Activated naive CD4-positive, alpha-beta T cell treated with anti-CD3 and anti-CD28 coated beads, Interleukin-2, amount 10 ng/mL, durations not matched to agents 7 days and 5 days (primary cell): Measurements from ENCODE around the gene TLR10.

Source experiments
- CTCF ChIA-PET: fragments of 350-600 bp; sonication (Branson Sonifier 250); formaldehyde crosslinking; loops from one replicate; lab custom pipeline; 2021; ENCODE audit warnings: antibody characterized with exemption; lab: Charles Lee
- DNase-seq: peaks from one replicate; pipeline ENCODE4 v3.0.0-alpha.2; 2020
- H3K27ac Mint-ChIP-seq: one replicate; pipeline ENCODE4 v1.8.0; 2021; ENCODE audit warnings: mild to moderate bottlenecking, moderate library complexity, mixed read lengths
- H3K27me3 Mint-ChIP-seq: one replicate; pipeline ENCODE4 v1.8.0; 2021; ENCODE audit warnings: mild to moderate bottlenecking, mixed read lengths
- H3K36me3 Mint-ChIP-seq: one replicate; pipeline ENCODE4 v1.8.0; 2021; ENCODE audit warnings: mixed read lengths
- H3K4me1 Mint-ChIP-seq: one replicate; pipeline ENCODE4 v1.8.0; 2021; ENCODE audit warnings: mixed read lengths
- H3K4me3 Mint-ChIP-seq: one replicate; pipeline ENCODE4 v1.8.0; 2021; ENCODE audit warnings: mild to moderate bottlenecking, moderate library complexity, mixed read lengths
- H3K9me3 Mint-ChIP-seq: one replicate; pipeline ENCODE4 v1.8.0; 2021; ENCODE audit warnings: mixed read lengths

Gene TLR10

GRCh38 chr4:38724475-38724808, 58.3 kb downstream of the TLR10 start:
- Mint-ChIP-seq H3K27ac (no peak overlapping the region), H3K4me3 (no peak overlapping the region), H3K4me1 (peaks cover 26% of the 10 kb centered on the region), H3K9me3 (no peaks in the 10 kb centered on the region), H3K27me3 (no peaks in the 10 kb centered on the region), H3K36me3 (no peaks in the 10 kb centered on the region)
- CTCF ChIA-PET = interaction anchor here (0.6 kb wide), 1 partner anchor 547 kb away, joined by 3 read pairs; no protein-coding TSS in a partner anchor
- DNase-seq = no peak

DNA sequence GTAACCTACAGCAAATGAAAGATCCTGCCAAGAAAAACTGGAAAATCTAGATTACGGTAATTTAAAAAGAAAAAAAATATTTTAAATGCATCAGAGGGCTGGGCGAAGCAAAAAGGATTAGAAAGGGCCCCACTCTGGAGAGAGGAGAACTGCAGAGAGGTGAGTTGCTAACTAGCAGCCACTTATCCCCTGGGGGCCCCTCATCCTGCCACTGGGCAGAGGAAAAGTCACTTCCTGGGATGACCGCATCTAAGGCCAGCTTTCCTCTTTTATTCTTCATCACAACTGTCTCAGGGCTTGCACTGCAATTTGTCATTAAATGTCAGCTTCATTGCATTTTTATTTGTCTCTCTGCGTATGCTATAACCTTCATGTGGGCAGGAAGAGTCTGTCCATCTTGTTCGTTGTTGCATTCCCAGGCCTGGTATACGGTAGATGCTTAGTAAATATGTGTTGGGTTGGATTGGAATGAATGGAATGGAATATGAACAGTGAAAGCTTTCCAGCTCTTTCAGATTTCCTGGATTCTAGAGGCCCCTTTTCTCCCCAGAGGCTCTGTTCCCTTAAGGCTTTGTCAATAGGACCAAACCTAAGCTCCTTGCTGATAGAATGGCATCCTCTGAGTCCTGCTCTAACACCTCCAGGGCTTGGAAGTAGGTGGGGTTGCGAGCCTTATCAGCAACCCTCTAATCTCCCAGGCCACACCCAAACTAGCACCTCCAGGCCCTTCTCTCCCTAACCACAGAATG, 58.9 kb downstream of the TLR10 start:
- H3K36me3 Mint-ChIP-seq = no peaks in the 10 kb centered on the region
- no peak overlapping the region for H3K4me3 Mint-ChIP-seq
- no peak for DNase-seq
- no peaks in the 10 kb centered on the region for H3K9me3 Mint-ChIP-seq
- H3K4me1 Mint-ChIP-seq = peaks cover 22% of the 10 kb centered on the region
- CTCF ChIA-PET = interaction anchor here (0.6 to 1.5 kb wide), 2 partner anchors 546 to 655 kb away, joined by 3 to 5 read pairs; no protein-coding TSS in a partner anchor
- no peak overlapping the region for H3K27ac Mint-ChIP-seq
- no peaks in the 10 kb centered on the region for H3K27me3 Mint-ChIP-seq

- DNase-seq = no peak
- no peaks in the 10 kb centered on the region for H3K27me3 Mint-ChIP-seq
- no peaks in the 10 kb centered on the region for H3K36me3 Mint-ChIP-seq
- H3K27ac Mint-ChIP-seq = no peak overlapping the region
- no peak overlapping the region for H3K4me3 Mint-ChIP-seq
- H3K9me3 Mint-ChIP-seq = no peaks in the 10 kb centered on the region
- CTCF ChIA-PET = interaction anchor here (1.3 to 1.5 kb wide), 2 partner anchors 543 to 654 kb away, joined by 4 to 5 read pairs; no protein-coding TSS in a partner anchor
- peaks cover 14% of the 10 kb centered on the region for H3K4me1 Mint-ChIP-seq
These were observed 59.7 kb downstream of the TLR10 start for GRCh38 chr4:38723114-38723513.
